HepG2 (cell line): ENCODE results near the gene ATP6V0A1. TPM values are rescaled to one million over a fixed set of nuclear protein-coding genes. Genes with fewer than 3 reads are reported as not detected.
A peak's percentile ranks its signal among the peaks of the same experiment; 100 is the strongest.

Experiments
- BRF2 ChIP-seq: sonication (generic); formaldehyde crosslinking; IDR thresholded peaks from 2 replicates; pipeline ENCODE4 v1.8.1; 2022; ENCODE audit warnings: mild to moderate bottlenecking, missing genetic modification reagents
- HES4 ChIP-seq: sonication (generic); formaldehyde crosslinking; IDR thresholded peaks from 2 replicates; pipeline ENCODE4 v1.9.0; 2021; ENCODE audit warnings: mild to moderate bottlenecking, missing genetic modification reagents, borderline replicate concordance
- HOXA9 ChIP-seq: sonication (generic); formaldehyde crosslinking; IDR thresholded peaks from 2 replicates; pipeline ENCODE4 v1.8.1; 2022; ENCODE audit warnings: missing genetic modification reagents, mild to moderate bottlenecking, moderate library complexity, borderline replicate concordance
- NCOA1 ChIP-seq: sonication (generic); formaldehyde crosslinking; IDR thresholded peaks from 2 replicates; pipeline ENCODE4 v1.9.0; 2021; ENCODE audit warnings: missing genetic modification reagents
- RERE ChIP-seq: IDR thresholded peaks from 2 replicates; pipeline ENCODE4 v1.6.1; 2016; ENCODE audit warnings: low read depth, missing genetic modification reagents, missing compliant biosample characterization
- ZFX ChIP-seq: sonication (generic); formaldehyde crosslinking; IDR thresholded peaks from 2 replicates; pipeline ENCODE4 v1.4.0; 2020; ENCODE audit warnings: mild to moderate bottlenecking, low read depth, missing genetic modification reagents, moderate library complexity
- ZNF570 ChIP-seq: sonication (generic); formaldehyde crosslinking; IDR thresholded peaks from 2 replicates; pipeline ENCODE4 v1.4.0; 2020; ENCODE audit warnings: mild to moderate bottlenecking, missing genetic modification reagents, borderline replicate concordance
- ZNF746 ChIP-seq: sonication (generic); formaldehyde crosslinking; IDR thresholded peaks from 2 replicates; pipeline ENCODE4 v1.8.0; 2022; ENCODE audit warnings: mild to moderate bottlenecking, missing genetic modification reagents
- ZNF772 ChIP-seq: sonication (generic); formaldehyde crosslinking; IDR thresholded peaks from 2 replicates; pipeline ENCODE4 v1.5.0; 2020; ENCODE audit warnings: mild to moderate bottlenecking, missing genetic modification reagents
- ZNF891 ChIP-seq: sonication (generic); formaldehyde crosslinking; IDR thresholded peaks from 2 replicates; pipeline ENCODE4 v1.5.0; 2020; ENCODE audit warnings: mild to moderate bottlenecking, missing genetic modification reagents
- polyA plus RNA-seq, 8 experiments: library from polyadenylated mRNA; depleted of rRNA in 3 of 8; stranded (reverse) in 7 of 8; unstranded in 1 of 8; fragments of >200 nt; fragmentation: Illumina TruSeq in 4 of 8; extraction: Trizol in 4 of 8; gene quantifications; 2 replicates each; pipeline versions ENCODE4 v1.2.1 to v1.2.3, GENCODE V29; 2011 to 2016; ENCODE audit warnings: low read depth in 4 of 8, missing spikeins in 1 of 8, mixed read lengths in 1 of 8; ENCODE audit not compliant: insufficient read depth in 1 of 8
- total RNA-seq, 5 experiments: library from RNA; depleted of rRNA; stranded (reverse); fragments of >200 nt; fragmentation: Illumina TruSeq; extraction: Trizol; gene quantifications; 2 replicates each; pipeline ENCODE4 v1.2.3, GENCODE V29; 2016; ENCODE audit warnings: low read depth in 1 of 5
- TF ChIP-seq, protein P1 (sequence below): sonication (generic); formaldehyde crosslinking; IDR thresholded peaks from 2 replicates; pipeline ENCODE4 v1.5.1; 2020; ENCODE audit warnings: mild to moderate bottlenecking, missing genetic modification reagents, moderate library complexity
- TF ChIP-seq, protein P2 (sequence below): sonication (generic); formaldehyde crosslinking; IDR thresholded peaks from 2 replicates; pipeline ENCODE4 v1.4.0; 2020; ENCODE audit warnings: mild to moderate bottlenecking, missing genetic modification reagents

ATP6V0A1 gene
- total and polyA plus RNA-seq, 2 of the 13 experiments (the other 11 are each of a cell fraction or from before 2014, with no cell fraction given) = 27.9 to 54.1 TPM

DNA sequence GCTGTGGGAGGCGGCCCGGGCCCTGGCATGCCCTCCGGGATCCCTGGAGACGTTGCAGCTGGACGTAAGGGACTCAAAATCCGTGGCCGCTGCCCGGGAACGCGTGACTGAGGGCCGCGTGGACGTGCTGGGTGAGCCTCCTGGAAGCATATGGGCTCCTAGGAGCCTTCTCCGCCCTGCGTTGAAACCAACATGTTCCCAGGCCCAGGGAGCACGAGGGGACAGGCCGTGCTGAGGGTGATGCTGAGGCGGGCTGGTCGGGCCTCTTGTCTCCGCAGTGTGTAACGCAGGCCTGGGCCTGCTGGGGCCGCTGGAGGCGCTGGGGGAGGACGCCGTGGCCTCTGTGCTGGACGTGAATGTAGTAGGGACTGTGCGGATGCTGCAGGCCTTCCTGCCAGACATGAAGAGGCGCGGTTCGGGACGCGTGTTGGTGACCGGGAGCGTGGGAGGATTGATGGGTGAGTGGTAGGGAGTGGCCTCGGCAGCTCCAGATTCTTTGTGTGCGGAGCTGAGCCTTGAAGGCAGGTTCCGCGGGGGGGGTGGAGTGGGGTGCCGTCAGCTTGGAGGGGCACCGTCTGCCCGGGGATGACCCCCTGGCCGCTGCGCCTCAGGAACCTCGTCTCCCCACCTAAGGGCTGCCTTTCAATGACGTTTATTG lies 94.6 kb downstream of the ATP6V0A1 start (continued):
- TF ChIP-seq, protein P1, sequence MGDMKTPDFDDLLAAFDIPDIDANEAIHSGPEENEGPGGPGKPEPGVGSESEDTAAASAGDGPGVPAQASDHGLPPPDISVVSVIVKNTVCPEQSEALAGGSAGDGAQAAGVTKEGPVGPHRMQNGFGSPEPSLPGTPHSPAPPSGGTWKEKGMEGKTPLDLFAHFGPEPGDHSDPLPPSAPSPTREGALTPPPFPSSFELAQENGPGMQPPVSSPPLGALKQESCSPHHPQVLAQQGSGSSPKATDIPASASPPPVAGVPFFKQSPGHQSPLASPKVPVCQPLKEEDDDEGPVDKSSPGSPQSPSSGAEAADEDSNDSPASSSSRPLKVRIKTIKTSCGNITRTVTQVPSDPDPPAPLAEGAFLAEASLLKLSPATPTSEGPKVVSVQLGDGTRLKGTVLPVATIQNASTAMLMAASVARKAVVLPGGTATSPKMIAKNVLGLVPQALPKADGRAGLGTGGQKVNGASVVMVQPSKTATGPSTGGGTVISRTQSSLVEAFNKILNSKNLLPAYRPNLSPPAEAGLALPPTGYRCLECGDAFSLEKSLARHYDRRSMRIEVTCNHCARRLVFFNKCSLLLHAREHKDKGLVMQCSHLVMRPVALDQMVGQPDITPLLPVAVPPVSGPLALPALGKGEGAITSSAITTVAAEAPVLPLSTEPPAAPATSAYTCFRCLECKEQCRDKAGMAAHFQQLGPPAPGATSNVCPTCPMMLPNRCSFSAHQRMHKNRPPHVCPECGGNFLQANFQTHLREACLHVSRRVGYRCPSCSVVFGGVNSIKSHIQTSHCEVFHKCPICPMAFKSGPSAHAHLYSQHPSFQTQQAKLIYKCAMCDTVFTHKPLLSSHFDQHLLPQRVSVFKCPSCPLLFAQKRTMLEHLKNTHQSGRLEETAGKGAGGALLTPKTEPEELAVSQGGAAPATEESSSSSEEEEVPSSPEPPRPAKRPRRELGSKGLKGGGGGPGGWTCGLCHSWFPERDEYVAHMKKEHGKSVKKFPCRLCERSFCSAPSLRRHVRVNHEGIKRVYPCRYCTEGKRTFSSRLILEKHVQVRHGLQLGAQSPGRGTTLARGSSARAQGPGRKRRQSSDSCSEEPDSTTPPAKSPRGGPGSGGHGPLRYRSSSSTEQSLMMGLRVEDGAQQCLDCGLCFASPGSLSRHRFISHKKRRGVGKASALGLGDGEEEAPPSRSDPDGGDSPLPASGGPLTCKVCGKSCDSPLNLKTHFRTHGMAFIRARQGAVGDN = peak; percentile 51
- TF ChIP-seq, protein P2, sequence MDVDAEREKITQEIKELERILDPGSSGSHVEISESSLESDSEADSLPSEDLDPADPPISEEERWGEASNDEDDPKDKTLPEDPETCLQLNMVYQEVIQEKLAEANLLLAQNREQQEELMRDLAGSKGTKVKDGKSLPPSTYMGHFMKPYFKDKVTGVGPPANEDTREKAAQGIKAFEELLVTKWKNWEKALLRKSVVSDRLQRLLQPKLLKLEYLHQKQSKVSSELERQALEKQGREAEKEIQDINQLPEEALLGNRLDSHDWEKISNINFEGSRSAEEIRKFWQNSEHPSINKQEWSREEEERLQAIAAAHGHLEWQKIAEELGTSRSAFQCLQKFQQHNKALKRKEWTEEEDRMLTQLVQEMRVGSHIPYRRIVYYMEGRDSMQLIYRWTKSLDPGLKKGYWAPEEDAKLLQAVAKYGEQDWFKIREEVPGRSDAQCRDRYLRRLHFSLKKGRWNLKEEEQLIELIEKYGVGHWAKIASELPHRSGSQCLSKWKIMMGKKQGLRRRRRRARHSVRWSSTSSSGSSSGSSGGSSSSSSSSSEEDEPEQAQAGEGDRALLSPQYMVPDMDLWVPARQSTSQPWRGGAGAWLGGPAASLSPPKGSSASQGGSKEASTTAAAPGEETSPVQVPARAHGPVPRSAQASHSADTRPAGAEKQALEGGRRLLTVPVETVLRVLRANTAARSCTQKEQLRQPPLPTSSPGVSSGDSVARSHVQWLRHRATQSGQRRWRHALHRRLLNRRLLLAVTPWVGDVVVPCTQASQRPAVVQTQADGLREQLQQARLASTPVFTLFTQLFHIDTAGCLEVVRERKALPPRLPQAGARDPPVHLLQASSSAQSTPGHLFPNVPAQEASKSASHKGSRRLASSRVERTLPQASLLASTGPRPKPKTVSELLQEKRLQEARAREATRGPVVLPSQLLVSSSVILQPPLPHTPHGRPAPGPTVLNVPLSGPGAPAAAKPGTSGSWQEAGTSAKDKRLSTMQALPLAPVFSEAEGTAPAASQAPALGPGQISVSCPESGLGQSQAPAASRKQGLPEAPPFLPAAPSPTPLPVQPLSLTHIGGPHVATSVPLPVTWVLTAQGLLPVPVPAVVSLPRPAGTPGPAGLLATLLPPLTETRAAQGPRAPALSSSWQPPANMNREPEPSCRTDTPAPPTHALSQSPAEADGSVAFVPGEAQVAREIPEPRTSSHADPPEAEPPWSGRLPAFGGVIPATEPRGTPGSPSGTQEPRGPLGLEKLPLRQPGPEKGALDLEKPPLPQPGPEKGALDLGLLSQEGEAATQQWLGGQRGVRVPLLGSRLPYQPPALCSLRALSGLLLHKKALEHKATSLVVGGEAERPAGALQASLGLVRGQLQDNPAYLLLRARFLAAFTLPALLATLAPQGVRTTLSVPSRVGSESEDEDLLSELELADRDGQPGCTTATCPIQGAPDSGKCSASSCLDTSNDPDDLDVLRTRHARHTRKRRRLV (CRISPR knock-in tag) = no peak
- TF ChIP-seq ZNF772 (CRISPR knock-in tag) (no peak), ZNF891 (CRISPR knock-in tag) (0 out of 2 replicates have a peak, but pooled peaks have one; percentile 37), ZFX (CRISPR knock-in tag) (peak; percentile 51; the same call in 1 of the 2 replicates), ZNF746 (CRISPR knock-in tag) (no peak), BRF2 (no peak), HES4 (CRISPR knock-in tag) (0 out of 2 replicates have a peak, but pooled peaks have one; percentile 14), NCOA1 (CRISPR knock-in tag) (no peak), HOXA9 (CRISPR knock-in tag) (no peak), RERE (CRISPR knock-in tag) (no peak), ZNF570 (CRISPR knock-in tag) (no peak)
